ENCODE data around the gene RSF1. TPM values are rescaled to one million over a fixed set of nuclear protein-coding genes. Genes with fewer than 3 reads are reported as not detected.

RSF1 gene
- total RNA-seq, 1 experiment from 2014 or later = 83.0 TPM

GRCh38 chr11:77784572-77784971, 36.0 kb downstream of the RSF1 start:
- Histone ChIP-seq H3K27me3 (ENCODE audit: control insufficient read depth, insufficient read depth, low read length) (no peaks in the 10 kb centered on the region), H3K9me3 (ENCODE audit: control insufficient read depth, insufficient read depth, low read depth, low read length) (no peaks in the 10 kb centered on the region), H3K4me3 (ENCODE audit: low read depth in 2 of 2, low read length in 2 of 2) (no peak overlapping the region), H3K27ac (ENCODE audit: low read length) (no peak overlapping the region), H3K36me3 (ENCODE audit: control insufficient read depth, insufficient read depth, low read length) (no peaks in the 10 kb centered on the region), H3K4me1 (ENCODE audit: control insufficient read depth, insufficient read depth, low read length) (no peaks in the 10 kb centered on the region; the same call in 1 of the 2 replicates)
- no peak for ATAC-seq
- CTCF ChIA-PET = no interaction called here
- BruUV-seq (replicated peaks) = no TSS peak
- TF ChIP-seq SIN3A (IDR thresholded peaks at IDR 0.05; ENCODE audit: borderline replicate concordance, insufficient read depth, low read depth, low read length) (no peak), POLR2AphosphoS5 (IDR thresholded peaks at IDR 0.05; ENCODE audit: low read depth, low read length) (no peak), REST (IDR thresholded peaks at IDR 0.05; ENCODE audit: insufficient read depth in 1 of 2, low read depth in 2 of 2, low read length in 1 of 2) (no peak), TCF7L2 (IDR thresholded peaks at IDR 0.05; ENCODE audit: low read depth, low read length) (no peak), CTCF (IDR thresholded peaks at IDR 0.05) (no peak)
- in situ Hi-C loops (cut with HindIII; ENCODE audit: low pct_unique_long_range_greater_than_20kb, low sequenced_read_pairs) (no loop called here), intact Hi-C loops (cut with micrococcal nuclease; ENCODE audit: unreplicated experiment) (no loop called here)
- DNase-seq (ENCODE audit: low read depth, low spot score) = no peak
- POLR2A ChIA-PET = no interaction called here

GRCh38 chr11:77783025-77783424, 37.5 kb downstream of the RSF1 start:
- DNase-seq (ENCODE audit: low read depth, low spot score) = no peak
- CTCF ChIA-PET = no interaction called here

More at GRCh38 chr11:77783025-77783424, 37.5 kb downstream of the RSF1 start:
- Histone ChIP-seq H3K4me1 (ENCODE audit: control insufficient read depth, insufficient read depth, low read length) (peaks cover 6% of the 10 kb centered on the region; the same call in 1 of the 2 replicates), H3K9me3 (ENCODE audit: control insufficient read depth, insufficient read depth, low read depth, low read length) (no peaks in the 10 kb centered on the region), H3K36me3 (ENCODE audit: control insufficient read depth, insufficient read depth, low read length) (no peaks in the 10 kb centered on the region), H3K27me3 (ENCODE audit: control insufficient read depth, insufficient read depth, low read length) (no peaks in the 10 kb centered on the region), H3K27ac (ENCODE audit: low read length) (no peak overlapping the region), H3K4me3 (ENCODE audit: low read depth in 2 of 2, low read length in 2 of 2) (no peak overlapping the region)
- POLR2A ChIA-PET = no interaction called here
- intact Hi-C loops (cut with micrococcal nuclease; ENCODE audit: unreplicated experiment) (no loop called here), in situ Hi-C loops (cut with HindIII; ENCODE audit: low pct_unique_long_range_greater_than_20kb, low sequenced_read_pairs) (no loop called here)
- BruUV-seq (replicated peaks) = no TSS peak
- no peak for TF ChIP-seq SIN3A (IDR thresholded peaks at IDR 0.05; ENCODE audit: borderline replicate concordance, insufficient read depth, low read depth, low read length)
- no peak for TF ChIP-seq POLR2AphosphoS5 (IDR thresholded peaks at IDR 0.05; ENCODE audit: low read depth, low read length)
- TF ChIP-seq CTCF (IDR thresholded peaks at IDR 0.05) = no peak
- TF ChIP-seq TCF7L2 (IDR thresholded peaks at IDR 0.05; ENCODE audit: low read depth, low read length) = no peak
- TF ChIP-seq REST (IDR thresholded peaks at IDR 0.05; ENCODE audit: insufficient read depth in 1 of 2, low read depth in 2 of 2, low read length in 1 of 2) = no peak
- ATAC-seq = no peak

Data from Panc1 (cell line).